ENCODE results near the gene PITPNM3. TPM values are rescaled to one million over a fixed set of nuclear protein-coding genes. Genes with fewer than 3 reads are reported as not detected.

PITPNM3 gene
- total and polyA plus RNA-seq, 2 experiments from 2014 or later, result 1.5 to 2.0 TPM

DNA sequence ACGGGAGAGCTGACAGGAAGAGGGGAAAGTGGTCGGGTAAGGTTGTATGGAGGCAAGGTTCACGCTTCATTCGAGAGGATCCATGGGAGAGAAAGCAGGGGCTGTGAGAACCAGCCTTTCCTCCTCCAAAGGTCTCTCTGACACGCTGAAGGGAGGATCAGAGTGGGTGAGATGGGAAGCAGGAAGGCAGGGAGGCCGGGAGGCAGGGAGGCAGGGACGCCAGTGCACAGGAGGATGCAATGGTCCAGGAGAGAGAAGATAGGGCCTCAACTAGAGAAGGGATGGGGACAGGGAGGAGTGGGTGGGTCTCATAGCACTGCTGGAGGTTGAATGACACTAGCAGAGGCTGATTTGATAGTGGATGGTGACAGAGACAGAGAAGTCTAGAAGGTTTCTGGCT lies 58.0 kb downstream of the PITPNM3 start:
- no peak overlapping the region for H2AFZ ChIP-seq
- no peaks in the 10 kb centered on the region for H3K9me3 ChIP-seq (ENCODE audit: low read depth)
- H3K4me1 ChIP-seq (ENCODE audit: insufficient read depth), result no peaks in the 10 kb centered on the region
- H3K9me2 ChIP-seq (replicated peaks; ENCODE audit: insufficient read depth), result no peaks in the 10 kb centered on the region
- no peak for DNase-seq (ENCODE audit: low spot score)
- no peaks in the 10 kb centered on the region for H3K79me2 ChIP-seq
- WGBS (ENCODE audit: low lambda C conversion rate, missing lambda C conversion rate), result 74% methylated on average over 7 of the region's 7 CpGs
- no peaks in the 10 kb centered on the region for H3K36me3 ChIP-seq (replicated peaks; ENCODE audit: insufficient read depth, low read depth)
- peaks cover 7% of the 10 kb centered on the region for H3K27me3 ChIP-seq
- no peak overlapping the region for H3K27ac ChIP-seq
- no peak overlapping the region for H3K4me2 ChIP-seq
- no peaks in the 10 kb centered on the region for H4K20me1 ChIP-seq (ENCODE audit: insufficient read depth, poor library complexity, severe bottlenecking)
- H3K4me3 ChIP-seq, result no peak overlapping the region
- TF ChIP-seq EZH2 (IDR thresholded peaks at IDR 0.05; ENCODE audit: borderline replicate concordance) (no peak), EZH2phosphoT487 (IDR thresholded peaks at IDR 0.05; ENCODE audit: low read depth, severe bottlenecking, unreplicated experiment) (no peak)
- TF ChIP-seq, protein P1, sequence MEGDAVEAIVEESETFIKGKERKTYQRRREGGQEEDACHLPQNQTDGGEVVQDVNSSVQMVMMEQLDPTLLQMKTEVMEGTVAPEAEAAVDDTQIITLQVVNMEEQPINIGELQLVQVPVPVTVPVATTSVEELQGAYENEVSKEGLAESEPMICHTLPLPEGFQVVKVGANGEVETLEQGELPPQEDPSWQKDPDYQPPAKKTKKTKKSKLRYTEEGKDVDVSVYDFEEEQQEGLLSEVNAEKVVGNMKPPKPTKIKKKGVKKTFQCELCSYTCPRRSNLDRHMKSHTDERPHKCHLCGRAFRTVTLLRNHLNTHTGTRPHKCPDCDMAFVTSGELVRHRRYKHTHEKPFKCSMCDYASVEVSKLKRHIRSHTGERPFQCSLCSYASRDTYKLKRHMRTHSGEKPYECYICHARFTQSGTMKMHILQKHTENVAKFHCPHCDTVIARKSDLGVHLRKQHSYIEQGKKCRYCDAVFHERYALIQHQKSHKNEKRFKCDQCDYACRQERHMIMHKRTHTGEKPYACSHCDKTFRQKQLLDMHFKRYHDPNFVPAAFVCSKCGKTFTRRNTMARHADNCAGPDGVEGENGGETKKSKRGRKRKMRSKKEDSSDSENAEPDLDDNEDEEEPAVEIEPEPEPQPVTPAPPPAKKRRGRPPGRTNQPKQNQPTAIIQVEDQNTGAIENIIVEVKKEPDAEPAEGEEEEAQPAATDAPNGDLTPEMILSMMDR (IDR thresholded peaks at IDR 0.05; ENCODE audit: poor library complexity), result no peak

GRCh38 chr17:6497496-6498221 lies 58.7 kb downstream of the PITPNM3 start:
- Histone ChIP-seq H3K9me3 (ENCODE audit: low read depth) (no peaks in the 10 kb centered on the region), H3K9me2 (replicated peaks; ENCODE audit: insufficient read depth) (no peaks in the 10 kb centered on the region), H2AFZ (no peak overlapping the region), H4K20me1 (ENCODE audit: insufficient read depth, poor library complexity, severe bottlenecking) (no peaks in the 10 kb centered on the region), H3K36me3 (replicated peaks; ENCODE audit: insufficient read depth, low read depth) (no peaks in the 10 kb centered on the region), H3K4me2 (no peak overlapping the region), H3K79me2 (no peaks in the 10 kb centered on the region), H3K27me3 (peaks cover 7% of the 10 kb centered on the region), H3K4me1 (ENCODE audit: insufficient read depth) (no peaks in the 10 kb centered on the region), H3K27ac (no peak overlapping the region), H3K4me3 (no peak overlapping the region)
- WGBS (ENCODE audit: low lambda C conversion rate, missing lambda C conversion rate), result 69% methylated on average over 17 of the region's 17 CpGs
- TF ChIP-seq, protein P1 (IDR thresholded peaks at IDR 0.05; ENCODE audit: poor library complexity), result no peak
- no peak for TF ChIP-seq EZH2 (IDR thresholded peaks at IDR 0.05; ENCODE audit: borderline replicate concordance)
- TF ChIP-seq EZH2phosphoT487 (IDR thresholded peaks at IDR 0.05; ENCODE audit: low read depth, severe bottlenecking, unreplicated experiment), result no peak
- DNase-seq (ENCODE audit: low spot score), result no peak

DNA sequence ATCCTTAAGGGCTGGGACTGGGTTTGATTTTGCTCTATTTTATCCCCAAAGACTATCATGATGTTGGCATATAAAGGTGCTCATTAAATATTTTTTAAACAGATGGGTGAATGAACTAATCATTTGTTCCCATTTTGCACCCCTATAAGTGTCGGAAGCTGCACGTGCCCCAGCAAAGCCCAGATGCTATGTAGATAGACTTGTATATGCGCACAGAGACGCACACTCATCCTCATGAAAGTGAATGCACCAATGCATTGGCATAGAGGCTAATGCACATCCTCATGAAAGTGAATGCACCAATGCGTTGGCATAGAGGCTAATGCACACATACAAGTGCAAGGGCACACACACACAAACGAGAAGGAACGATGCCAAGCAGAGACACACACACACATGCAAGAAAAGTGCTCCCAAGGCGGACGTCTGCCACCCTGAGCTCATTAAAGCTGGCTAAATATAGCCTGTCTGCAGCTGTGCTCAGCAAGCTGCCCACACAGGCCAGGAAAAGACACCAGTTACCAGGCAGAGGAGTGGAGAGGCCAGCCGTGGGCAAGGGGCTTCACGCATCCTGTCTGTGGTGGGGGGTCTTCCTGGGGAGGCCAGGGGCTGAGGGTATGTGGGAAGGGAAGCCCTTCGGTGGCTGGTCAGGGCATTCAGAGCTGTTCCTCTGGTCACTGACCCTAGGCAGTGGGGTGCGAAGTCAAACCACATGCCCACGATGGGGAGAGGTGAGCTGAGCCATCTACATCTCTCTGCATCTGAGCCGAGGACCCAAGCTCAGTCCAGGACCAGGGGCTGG lies 59.5 kb downstream of the PITPNM3 start:
- H4K20me1 ChIP-seq (ENCODE audit: insufficient read depth, poor library complexity, severe bottlenecking), result no peaks in the 10 kb centered on the region
- DNase-seq (ENCODE audit: low spot score), result no peak
- no peak overlapping the region for H3K4me3 ChIP-seq
- H3K36me3 ChIP-seq (replicated peaks; ENCODE audit: insufficient read depth, low read depth), result no peaks in the 10 kb centered on the region
- WGBS (ENCODE audit: low lambda C conversion rate, missing lambda C conversion rate), result 77% methylated on average over 15 of the region's 15 CpGs
- H2AFZ ChIP-seq, result no peak overlapping the region
- H3K4me2 ChIP-seq, result no peak overlapping the region
- H3K9me2 ChIP-seq (replicated peaks; ENCODE audit: insufficient read depth), result no peaks in the 10 kb centered on the region
- H3K27me3 ChIP-seq, result peaks cover 7% of the 10 kb centered on the region
- TF ChIP-seq EZH2phosphoT487 (IDR thresholded peaks at IDR 0.05; ENCODE audit: low read depth, severe bottlenecking, unreplicated experiment) (no peak), EZH2 (IDR thresholded peaks at IDR 0.05; ENCODE audit: borderline replicate concordance) (no peak)
- TF ChIP-seq, protein P1 (IDR thresholded peaks at IDR 0.05; ENCODE audit: poor library complexity), result no peak
- H3K9me3 ChIP-seq (ENCODE audit: low read depth), result no peaks in the 10 kb centered on the region
- no peaks in the 10 kb centered on the region for H3K4me1 ChIP-seq (ENCODE audit: insufficient read depth)
- H3K79me2 ChIP-seq, result no peaks in the 10 kb centered on the region
- no peak overlapping the region for H3K27ac ChIP-seq

All from hepatocyte (in vitro differentiated cells).